Activated CD8-positive, alpha-beta T cell treated with anti-CD3 and anti-CD28 coated beads for 36 hours (primary cell): ENCODE data around the gene SLC6A13. TPM values are rescaled to one million over a fixed set of nuclear protein-coding genes. Genes with fewer than 3 reads are reported as not detected.

Experiments used
- ATAC-seq: fragments of 200-7000 bp; cut with Tn5 transposase; one replicate; pipeline ENCODE4 v1.10.0; 2021; ENCODE audit warnings: mild to moderate bottlenecking, moderate library complexity
- CTCF ChIA-PET: fragments of 350-600 bp; sonication (Branson Sonifier 250); formaldehyde crosslinking; loops from one replicate; lab custom pipeline; 2021; ENCODE audit warnings: antibody characterized with exemption; lab: Charles Lee
- POLR2A ChIA-PET: fragments of 350-600 bp; sonication (Branson Sonifier 250); formaldehyde crosslinking; loops from one replicate; lab custom pipeline; 2021; ENCODE audit warnings: antibody characterized with exemption; lab: Charles Lee
- DNase-seq: peaks from one replicate; pipeline ENCODE4 v3.0.0-alpha.2; 2020
- H3K27ac Mint-ChIP-seq: one replicate; pipeline ENCODE4 v1.8.0; 2021; ENCODE audit warnings: mild to moderate bottlenecking, mixed read lengths
- H3K27me3 Mint-ChIP-seq: one replicate; pipeline ENCODE4 v1.8.0; 2021; ENCODE audit warnings: mixed read lengths
- H3K36me3 Mint-ChIP-seq: one replicate; pipeline ENCODE4 v1.8.0; 2021; ENCODE audit warnings: low read depth, mixed read lengths
- H3K4me1 Mint-ChIP-seq: one replicate; pipeline ENCODE4 v1.8.0; 2021; ENCODE audit warnings: low read depth, mixed read lengths
- H3K4me3 Mint-ChIP-seq: one replicate; pipeline ENCODE4 v1.8.0; 2021; ENCODE audit warnings: mild to moderate bottlenecking, moderate library complexity, mixed read lengths
- H3K9me3 Mint-ChIP-seq: one replicate; pipeline ENCODE4 v1.8.0; 2021; ENCODE audit warnings: mixed read lengths
- CTCF ChIP-seq: fragments of 200-600 bp; IDR thresholded peaks from one replicate; pipeline ENCODE4 v1.8.0; 2022; ENCODE audit warnings: antibody characterized with exemption, mild to moderate bottlenecking
- intact Hi-C: fragments of 100-400 bp; cut with micrococcal nuclease; formaldehyde crosslinking; loops from one replicate; pipeline ENCODE4 v1.10.0; 2022
- total RNA-seq, 2 experiments: library from RNA; stranded (reverse); gene quantifications; one replicate each; pipeline ENCODE4 v1.2.3, GENCODE V29; 2021

Gene SLC6A13
- total RNA-seq, 2 experiments from 2014 or later = not detected

GRCh38 chr12:206746-207440, 55.7 kb downstream of the SLC6A13 start:
- Mint-ChIP-seq H3K36me3 (no peaks in the 10 kb centered on the region), H3K27me3 (peaks cover 39% of the 10 kb centered on the region), H3K9me3 (no peaks in the 10 kb centered on the region), H3K4me1 (peaks cover under 1% of the 10 kb centered on the region), H3K27ac (no peak overlapping the region), H3K4me3 (no peak overlapping the region)
- ATAC-seq (no peak), DNase-seq (no peak)
- TF ChIP-seq CTCF = no peak
- ChIA-PET POLR2A (no interaction called here), CTCF (no interaction called here)
- intact Hi-C loops = no loop called here

GRCh38 chr12:205026-205425, 57.6 kb downstream of the SLC6A13 start:
- no peak for TF ChIP-seq CTCF

GRCh38 chr12:204261-204678, 58.4 kb downstream of the SLC6A13 start:
- no peaks in the 10 kb centered on the region for H3K4me1 Mint-ChIP-seq
- no peaks in the 10 kb centered on the region for H3K36me3 Mint-ChIP-seq
- POLR2A ChIA-PET = no interaction called here
- H3K27me3 Mint-ChIP-seq = peaks cover 39% of the 10 kb centered on the region
- H3K27ac Mint-ChIP-seq = no peak overlapping the region
- TF ChIP-seq CTCF = no peak
- no peaks in the 10 kb centered on the region for H3K9me3 Mint-ChIP-seq
- CTCF ChIA-PET = no interaction called here
- no peak for ATAC-seq
- intact Hi-C loops = no loop called here
- no peak for DNase-seq
- no peak overlapping the region for H3K4me3 Mint-ChIP-seq

More at GRCh38 chr12:205026-205425, 57.6 kb downstream of the SLC6A13 start:
- no peak overlapping the region for H3K27ac Mint-ChIP-seq
- intact Hi-C loops = no loop called here
- no peaks in the 10 kb centered on the region for H3K36me3 Mint-ChIP-seq
- no peak for ATAC-seq
- no peaks in the 10 kb centered on the region for H3K4me1 Mint-ChIP-seq
- POLR2A ChIA-PET = no interaction called here
- DNase-seq = no peak
- H3K4me3 Mint-ChIP-seq = no peak overlapping the region
- H3K27me3 Mint-ChIP-seq = peaks cover 39% of the 10 kb centered on the region
- CTCF ChIA-PET = no interaction called here
- H3K9me3 Mint-ChIP-seq = no peaks in the 10 kb centered on the region

GRCh38 chr12:203462-204260, 59.0 kb downstream of the SLC6A13 start:
- ChIA-PET POLR2A (no interaction called here), CTCF (no interaction called here)
- H3K27me3 Mint-ChIP-seq = peaks cover 35% of the 10 kb centered on the region
- no peak for TF ChIP-seq CTCF
- ATAC-seq (no peak), DNase-seq (no peak)
- no peaks in the 10 kb centered on the region for H3K9me3 Mint-ChIP-seq
- intact Hi-C loops = no loop called here
- no peaks in the 10 kb centered on the region for H3K4me1 Mint-ChIP-seq
- H3K4me3 Mint-ChIP-seq = no peak overlapping the region
- H3K36me3 Mint-ChIP-seq = no peaks in the 10 kb centered on the region
- H3K27ac Mint-ChIP-seq = no peak overlapping the region

- H3K4me1 Mint-ChIP-seq = no peaks in the 10 kb centered on the region
- no peak overlapping the region for H3K27ac Mint-ChIP-seq
- no peak for TF ChIP-seq CTCF
- H3K36me3 Mint-ChIP-seq = no peaks in the 10 kb centered on the region
- H3K27me3 Mint-ChIP-seq = peaks cover 35% of the 10 kb centered on the region
- CTCF ChIA-PET = no interaction called here
- POLR2A ChIA-PET = no interaction called here
- intact Hi-C loops = no loop called here
- ATAC-seq (no peak), DNase-seq (no peak)
- no peaks in the 10 kb centered on the region for H3K9me3 Mint-ChIP-seq
- no peak overlapping the region for H3K4me3 Mint-ChIP-seq
These were observed 59.6 kb downstream of the SLC6A13 start for GRCh38 chr12:203074-203461.
